Measurements from ENCODE around the gene GSTK1.

GSTK1 gene

GRCh38 chr7:143221286-143221685, 42.0 kb upstream of the GSTK1 start:
- ChIA-PET CTCF (interaction anchor here (0.7 to 11.5 kb wide), 7 partner anchors 16 to 687 kb away, joined by 3 to 495 read pairs (median 3); no protein-coding TSS in a partner anchor), POLR2A (no interaction called here)
- no peak for DNase-seq (ENCODE audit: extremely low spot score)
- TF ChIP-seq, protein P1, sequence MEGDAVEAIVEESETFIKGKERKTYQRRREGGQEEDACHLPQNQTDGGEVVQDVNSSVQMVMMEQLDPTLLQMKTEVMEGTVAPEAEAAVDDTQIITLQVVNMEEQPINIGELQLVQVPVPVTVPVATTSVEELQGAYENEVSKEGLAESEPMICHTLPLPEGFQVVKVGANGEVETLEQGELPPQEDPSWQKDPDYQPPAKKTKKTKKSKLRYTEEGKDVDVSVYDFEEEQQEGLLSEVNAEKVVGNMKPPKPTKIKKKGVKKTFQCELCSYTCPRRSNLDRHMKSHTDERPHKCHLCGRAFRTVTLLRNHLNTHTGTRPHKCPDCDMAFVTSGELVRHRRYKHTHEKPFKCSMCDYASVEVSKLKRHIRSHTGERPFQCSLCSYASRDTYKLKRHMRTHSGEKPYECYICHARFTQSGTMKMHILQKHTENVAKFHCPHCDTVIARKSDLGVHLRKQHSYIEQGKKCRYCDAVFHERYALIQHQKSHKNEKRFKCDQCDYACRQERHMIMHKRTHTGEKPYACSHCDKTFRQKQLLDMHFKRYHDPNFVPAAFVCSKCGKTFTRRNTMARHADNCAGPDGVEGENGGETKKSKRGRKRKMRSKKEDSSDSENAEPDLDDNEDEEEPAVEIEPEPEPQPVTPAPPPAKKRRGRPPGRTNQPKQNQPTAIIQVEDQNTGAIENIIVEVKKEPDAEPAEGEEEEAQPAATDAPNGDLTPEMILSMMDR (IDR thresholded peaks at IDR 0.05; ENCODE audit: control extremely low read depth, extremely low read depth, low read depth, missing control alignments) = no peak

GRCh38 chr7:143221737-143222136, 41.5 kb upstream of the GSTK1 start, which contains the start of gene TAS2R40:
Gene TAS2R40, plus strand, starts transcription at chr7:143222037. Its CDS starts 42 bp downstream, at chr7:143222079.
- TF ChIP-seq, protein P1 (IDR thresholded peaks at IDR 0.05; ENCODE audit: control extremely low read depth, extremely low read depth, low read depth, missing control alignments) = no peak
- DNase-seq (ENCODE audit: extremely low spot score) = no peak
- CTCF ChIA-PET = interaction anchor here (0.7 to 11.5 kb wide), 7 partner anchors 15 to 687 kb away, joined by 3 to 495 read pairs (median 3); no protein-coding TSS in a partner anchor
- POLR2A ChIA-PET = no interaction called here

GRCh38 chr7:143222782-143223181, 40.5 kb upstream of the GSTK1 start:
- ChIA-PET CTCF (interaction anchor here (2.2 to 11.5 kb wide), 3 partner anchors 8 to 215 kb away, joined by 16 to 495 read pairs (median 17); no protein-coding TSS in a partner anchor), POLR2A (interaction anchor here (0.6 kb wide), 1 partner anchor 151 kb away, joined by 3 read pairs; no protein-coding TSS in a partner anchor)
- TF ChIP-seq, protein P1 (IDR thresholded peaks at IDR 0.05; ENCODE audit: control extremely low read depth, extremely low read depth, low read depth, missing control alignments) = no peak
- no peak for DNase-seq (ENCODE audit: extremely low spot score)

GRCh38 chr7:143223784-143224183, 39.5 kb upstream of the GSTK1 start:
- POLR2A ChIA-PET = interaction anchor here (0.6 kb wide), 1 partner anchor 38 kb away, joined by 4 read pairs; no protein-coding TSS in a partner anchor
- CTCF ChIA-PET = interaction anchor here (0.9 to 11.5 kb wide), 6 partner anchors 7 to 689 kb away, joined by 3 to 495 read pairs (median 6); no protein-coding TSS in a partner anchor
- TF ChIP-seq, protein P1 (IDR thresholded peaks at IDR 0.05; ENCODE audit: control extremely low read depth, extremely low read depth, low read depth, missing control alignments) = no peak
- DNase-seq (ENCODE audit: extremely low spot score) = no peak

DNA sequence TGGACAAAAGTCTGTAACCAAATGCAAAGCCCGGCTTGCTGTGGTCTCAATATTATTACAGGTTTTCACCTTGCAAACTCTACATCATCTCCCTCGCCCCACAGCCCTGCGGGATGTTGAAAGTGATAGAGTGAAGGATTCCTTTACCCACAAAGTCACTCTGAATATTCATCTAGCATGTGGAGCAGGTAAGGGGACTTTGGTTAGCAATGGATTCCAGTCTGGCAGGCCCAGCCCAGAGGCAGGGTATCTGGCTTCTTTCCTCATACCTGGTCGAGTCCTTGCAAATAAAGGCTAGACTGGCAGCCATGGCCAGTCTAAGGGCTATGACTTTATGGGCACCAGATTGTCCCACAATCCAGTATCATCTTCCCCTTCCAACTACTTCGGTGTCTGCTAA, 38.2 kb upstream of the GSTK1 start:
- ChIA-PET CTCF (interaction anchor here (1.6 to 11.5 kb wide), 2 partner anchors 15 to 217 kb away, joined by 10 to 495 read pairs; no protein-coding TSS in a partner anchor), POLR2A (no interaction called here)
- DNase-seq (ENCODE audit: extremely low spot score) = no peak
- TF ChIP-seq, protein P1 (IDR thresholded peaks at IDR 0.05; ENCODE audit: control extremely low read depth, extremely low read depth, low read depth, missing control alignments) = no peak

GRCh38 chr7:143227806-143228205, 35.4 kb upstream of the GSTK1 start:
- TF ChIP-seq, protein P1 (IDR thresholded peaks at IDR 0.05; ENCODE audit: control extremely low read depth, extremely low read depth, low read depth, missing control alignments) = no peak
- ChIA-PET CTCF (interaction anchor here (0.9 to 1.1 kb wide), 2 partner anchors 12 to 13 kb away, joined by 4 to 5 read pairs; no protein-coding TSS in a partner anchor), POLR2A (no interaction called here)
- no peak for DNase-seq (ENCODE audit: extremely low spot score)

Data from GM10248 (cell line).